GM11168 (cell line): ENCODE measurements around the gene SAMD13.

Source experiments
- in situ Hi-C: fragments of 300-500 bp; cut with MboI; formaldehyde crosslinking; loops from one replicate; pipeline ENCODE4 v1.12.0; 2022; ENCODE audit warnings: low sequenced_read_pairs; ENCODE audit not compliant: unreplicated experiment

Gene SAMD13

GRCh38 chr1:84366786-84367185 lies 65.3 kb downstream of the SAMD13 start:
- in situ Hi-C loops: no loop called here

DNA sequence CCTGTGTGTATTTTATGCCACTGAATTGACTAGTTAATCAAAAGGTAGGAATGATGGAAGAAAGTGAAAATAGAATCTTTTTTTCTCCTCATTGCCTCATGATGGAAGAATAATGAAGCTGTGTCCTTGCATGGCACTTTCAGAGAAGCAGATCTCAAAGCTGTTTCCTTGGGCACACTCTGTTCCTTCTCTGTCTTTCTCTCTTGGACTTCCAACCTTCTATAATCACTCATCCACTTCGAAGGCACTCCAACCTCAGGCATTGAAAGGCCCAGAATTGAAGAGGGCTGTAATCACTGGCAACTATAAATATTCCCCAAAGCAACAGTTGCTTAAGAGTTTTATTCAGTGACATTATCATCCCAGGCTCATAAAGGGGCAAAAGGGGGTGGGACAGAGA lies 65.7 kb downstream of the SAMD13 start:
- in situ Hi-C loops: no loop called here

DNA sequence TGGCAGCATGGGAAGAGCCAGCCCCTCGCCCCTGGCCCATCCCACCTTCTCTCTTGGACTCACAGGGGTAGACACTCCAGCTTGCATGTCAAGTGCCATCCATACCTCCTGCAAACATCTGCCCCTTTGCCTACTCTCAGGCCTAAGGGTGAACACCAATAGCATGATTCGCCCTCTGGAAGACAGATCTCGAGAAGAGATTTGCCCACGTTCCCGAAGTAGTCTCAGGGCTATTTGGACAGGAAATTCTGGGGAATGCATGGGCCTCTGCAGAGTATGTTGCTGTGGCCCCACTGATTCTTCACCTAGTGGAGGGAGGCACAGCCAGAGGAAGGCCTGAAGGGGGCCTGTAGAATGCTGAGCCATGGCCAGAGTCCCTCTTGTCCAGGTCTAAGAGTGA lies 66.9 kb downstream of the SAMD13 start:
- in situ Hi-C loops: no loop called here

DNA sequence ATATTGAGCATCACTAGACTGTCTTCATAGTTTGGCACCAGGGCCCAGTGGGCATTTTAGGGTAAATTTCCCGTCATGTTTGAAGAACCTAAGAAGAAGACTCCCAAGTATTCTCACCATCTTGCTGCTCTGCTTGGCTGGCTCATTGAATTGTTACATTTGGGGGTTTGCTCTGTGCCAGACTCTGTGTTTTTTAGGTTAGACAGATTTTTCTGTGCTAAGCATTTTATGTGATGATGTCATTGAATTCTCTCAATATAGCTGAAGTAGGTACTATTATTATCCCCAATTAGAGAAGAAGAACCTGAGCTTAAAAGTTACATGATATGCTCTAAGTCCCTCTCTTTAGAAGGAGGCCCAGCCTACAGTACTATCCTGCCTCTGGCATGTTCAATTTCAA lies 68.8 kb downstream of the SAMD13 start:
- in situ Hi-C loops: no loop called here

DNA sequence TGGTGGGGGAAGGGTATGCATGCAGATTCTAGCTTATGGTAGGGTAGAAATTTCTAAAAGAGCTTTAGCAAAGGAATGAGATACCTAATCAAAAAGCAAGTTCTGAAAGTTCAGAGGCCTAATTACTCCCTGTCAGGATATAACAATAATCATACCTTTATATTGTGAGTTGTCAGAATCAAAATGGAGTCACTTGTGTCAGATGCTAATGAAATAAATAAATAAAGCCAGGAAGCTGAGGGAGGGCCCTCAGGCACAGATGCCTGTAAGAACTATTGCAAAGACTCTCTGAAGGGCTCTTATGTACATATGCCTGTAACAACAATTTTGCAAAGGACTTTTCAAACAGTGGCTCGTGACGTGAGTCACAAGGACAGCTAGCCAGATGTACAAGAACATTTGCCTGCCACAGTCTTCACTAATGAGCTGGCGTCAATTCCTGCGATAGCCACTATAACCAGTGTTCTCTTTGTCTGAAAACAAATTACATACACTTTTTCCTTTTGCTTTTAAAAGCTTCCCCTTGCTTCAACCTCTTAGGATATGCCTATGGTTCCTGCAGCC lies 69.4 kb downstream of the SAMD13 start:
- in situ Hi-C loops: no loop called here

DNA sequence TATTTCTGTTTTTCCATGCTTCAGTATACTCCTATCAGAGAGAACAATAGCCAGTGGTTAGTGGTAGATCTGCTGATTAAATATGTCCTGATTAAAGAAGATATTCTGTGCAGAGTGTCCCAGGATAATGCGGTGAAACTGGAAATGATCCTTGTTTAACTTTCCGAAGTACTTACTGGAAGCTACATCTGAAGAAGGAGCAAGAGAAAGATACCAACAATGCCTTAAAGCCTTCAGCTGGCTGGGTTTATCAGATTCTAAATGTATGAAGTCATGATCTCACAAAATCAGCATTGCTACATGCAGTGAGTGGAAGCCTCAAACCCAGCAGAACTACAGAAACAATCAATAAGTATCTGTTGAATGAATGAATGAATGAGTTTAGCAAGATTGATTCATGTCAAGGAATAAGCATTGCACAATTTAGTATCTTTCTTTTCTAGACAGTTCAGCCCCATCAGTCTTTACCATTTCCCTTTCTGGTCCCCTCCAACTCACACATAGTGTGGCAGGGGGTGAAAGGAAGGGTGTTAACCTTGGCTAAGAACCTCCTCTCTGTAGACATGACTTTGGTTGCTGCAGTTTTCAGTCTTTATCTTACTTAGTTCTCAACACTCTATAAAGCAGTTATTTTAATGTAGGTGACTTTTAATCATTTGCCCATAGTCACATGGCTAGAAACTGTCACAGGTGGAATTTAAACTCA lies 72.1 kb downstream of the SAMD13 start:
- in situ Hi-C loops: no loop called here

DNA sequence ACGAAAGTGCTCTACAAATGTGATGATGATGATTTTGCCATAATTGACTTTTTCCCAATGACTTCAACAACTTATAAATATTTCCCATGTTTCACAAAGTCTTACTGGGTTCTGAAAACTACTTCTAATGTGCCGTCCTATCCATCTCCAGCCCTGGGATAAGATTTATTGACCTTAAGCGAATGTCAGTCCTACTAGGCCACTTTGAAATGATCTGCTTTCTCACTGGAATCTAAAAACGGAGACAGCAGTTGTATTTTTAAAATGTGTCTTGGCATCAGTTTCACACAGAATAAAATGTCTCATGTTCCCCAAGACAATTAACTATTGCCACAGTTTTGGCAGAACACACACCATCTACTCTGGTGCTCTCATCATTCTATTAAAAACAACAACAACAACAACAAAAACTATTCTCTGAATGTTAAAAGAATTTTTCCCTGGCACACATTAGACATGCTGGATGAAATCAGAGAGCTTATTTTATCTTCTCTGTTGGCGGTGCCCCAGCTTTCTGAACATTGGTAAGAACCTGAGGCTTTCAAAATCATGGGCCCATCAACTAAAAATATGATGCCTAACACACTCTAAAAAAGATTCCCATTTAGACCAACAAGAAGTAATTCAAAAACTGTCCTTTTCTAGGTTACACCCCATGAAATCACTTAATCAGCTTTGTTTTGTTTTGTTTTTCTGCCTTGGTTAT lies 73.6 kb downstream of the SAMD13 start:
- in situ Hi-C loops: no loop called here

GRCh38 chr1:84376000-84376910 lies 74.7 kb downstream of the SAMD13 start:
- in situ Hi-C loops: no loop called here

DNA sequence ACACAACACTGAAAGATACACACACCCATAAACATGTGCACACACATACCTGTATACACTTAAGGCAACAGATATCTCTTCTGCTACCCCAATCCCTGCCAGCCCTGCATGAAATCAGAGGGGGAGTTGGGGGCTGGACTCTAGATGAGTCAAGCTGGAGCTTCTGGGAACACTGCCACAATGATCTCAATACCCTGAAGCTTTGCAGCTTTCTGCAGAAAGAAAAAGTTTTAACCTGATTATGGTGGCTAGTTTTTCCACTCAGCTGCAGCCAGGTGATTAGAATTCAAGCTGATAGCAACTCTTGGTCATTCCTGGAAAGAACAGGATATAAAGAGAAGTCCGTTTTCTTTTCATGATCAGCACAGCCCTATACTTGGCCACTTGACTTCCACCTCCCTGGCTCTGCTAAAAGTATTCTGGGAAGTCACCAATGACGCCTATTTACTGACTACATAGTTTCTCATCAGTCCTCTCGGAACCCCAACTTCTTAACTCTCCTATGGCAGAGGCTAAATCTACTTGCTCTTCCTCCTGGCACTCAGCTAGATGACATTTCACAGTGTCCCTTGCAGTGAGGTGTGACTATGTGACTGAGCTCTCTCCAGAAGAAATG lies 76.1 kb downstream of the SAMD13 start:
- in situ Hi-C loops: no loop called here

GRCh38 chr1:84379138-84379916 lies 77.8 kb downstream of the SAMD13 start:
- in situ Hi-C loops: no loop called here

DNA sequence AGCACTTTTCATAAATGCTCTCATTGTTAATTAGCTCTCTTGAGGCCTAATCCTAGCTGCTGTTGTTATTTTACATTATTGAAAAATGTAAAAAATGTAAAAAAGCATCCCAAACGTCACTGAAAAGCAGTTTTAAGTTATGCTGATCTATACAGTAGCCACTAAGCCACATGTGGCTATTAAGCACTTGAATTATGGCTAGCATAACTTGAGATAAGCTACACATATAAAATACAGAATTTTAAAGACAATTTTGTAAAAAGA lies 78.3 kb downstream of the SAMD13 start:
- in situ Hi-C loops: no loop called here

GRCh38 chr1:84382127-84382526 lies 80.6 kb downstream of the SAMD13 start:
- in situ Hi-C loops: no loop called here

DNA sequence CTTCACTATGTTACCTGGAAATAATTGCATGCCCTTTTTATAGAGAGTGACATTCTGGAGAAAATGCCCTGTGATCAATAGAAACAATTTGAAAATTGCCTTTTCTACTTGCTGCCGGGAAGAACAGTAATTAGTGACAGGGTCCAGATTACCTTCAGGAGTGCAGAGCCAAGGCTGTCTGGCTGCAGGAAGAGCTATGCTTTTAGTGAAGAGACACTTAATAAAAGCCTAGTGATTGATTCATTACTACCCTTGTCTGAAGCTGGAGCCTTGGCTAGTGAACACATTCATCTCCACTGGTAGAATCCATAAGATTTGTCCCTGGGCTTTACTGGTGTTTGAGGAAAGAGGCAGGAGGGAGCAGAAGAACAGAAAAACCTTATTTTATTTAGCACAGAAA lies 83.8 kb downstream of the SAMD13 start:
- in situ Hi-C loops: no loop called here

DNA sequence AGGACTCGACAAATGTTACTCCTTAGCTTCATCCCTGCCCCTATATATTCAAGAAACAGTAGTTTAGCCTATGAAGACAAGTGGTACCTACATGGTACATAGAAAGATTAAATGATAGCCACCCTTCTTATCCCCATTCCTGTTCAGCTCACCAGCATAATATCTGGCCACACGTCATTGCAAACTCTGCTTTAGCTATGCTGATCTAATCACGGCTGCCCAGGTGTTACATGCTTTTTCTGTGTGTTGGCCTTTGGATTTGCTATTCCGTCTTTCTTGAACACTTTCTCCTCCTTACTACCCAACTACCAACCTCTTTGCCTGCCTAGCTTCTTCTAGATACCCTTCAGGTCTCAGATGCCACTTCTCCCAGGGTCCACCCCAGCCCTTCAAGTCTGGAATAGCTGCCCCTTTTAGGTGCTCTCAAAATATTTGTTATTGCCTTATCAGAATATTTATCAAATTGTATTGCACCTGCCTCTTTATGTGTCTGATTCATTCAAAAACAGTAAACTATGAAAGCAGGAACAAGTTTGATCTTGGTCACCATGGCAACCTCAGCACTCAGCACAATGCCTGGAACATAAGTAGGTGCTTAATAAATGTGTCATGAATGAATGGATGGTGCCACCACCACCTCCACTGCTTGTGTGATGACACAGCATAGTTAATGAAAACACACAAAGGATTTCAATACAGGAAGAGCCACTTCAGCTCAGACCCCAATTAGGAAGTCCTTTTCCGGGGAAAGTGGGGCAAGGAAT lies 85.4 kb downstream of the SAMD13 start:
- in situ Hi-C loops: no loop called here

- in situ Hi-C loops: no loop called here
These were observed 86.1 kb downstream of the SAMD13 start for GRCh38 chr1:84387480-84388163.

GRCh38 chr1:84390226-84390625 lies 88.7 kb downstream of the SAMD13 start:
- in situ Hi-C loops: no loop called here

- in situ Hi-C loops: no loop called here
These were observed 97.0 kb downstream of the SAMD13 start, which contains the start of gene DNASE2B for GRCh38 chr1:84398175-84399155. Gene DNASE2B (plus strand): TSS chr1:84398484. CDS start chr1:84398565, 81 bp downstream.
